Transverse colon (tissue), 4 donors: ENCODE data around the gene POLR3C. TPM values are rescaled to one million over a fixed set of nuclear protein-coding genes. Genes with fewer than 3 reads are reported as not detected.

Experiments used
- DNase-seq: peaks from one replicate; pipeline ENCODE4 v3.0.0-alpha.2; 2019
- H3K27ac ChIP-seq, 4 donors: fragments of 200-600 bp; sonication (generic); 2 replicates each; pipeline ENCODE4 v1.5.1; 2016 to 2018; ENCODE audit warnings: inconsistent platforms in 4 of 4
- H3K27me3 ChIP-seq: fragments of 200-600 bp; sonication (generic); 2 replicates; pipeline ENCODE4 v1.5.1; 2017; ENCODE audit warnings: inconsistent platforms
- H3K36me3 ChIP-seq, 4 donors: fragments of 200-600 bp; sonication (generic); 2 replicates each; pipeline ENCODE4 v1.5.1; 2017 to 2019; ENCODE audit warnings: inconsistent platforms in 4 of 4
- H3K4me1 ChIP-seq, 4 donors: fragments of 200-600 bp; sonication (generic); 2 replicates each; pipeline ENCODE4 v1.5.1; 2017 to 2020; ENCODE audit warnings: inconsistent platforms in 4 of 4
- H3K4me3 ChIP-seq, 4 donors: fragments of 200-600 bp; sonication (generic); 1 replicate in 1 of 4; 2 replicates in 3 of 4; pipeline versions ENCODE4 v1.5.1 to v1.6.1; 2017 to 2019; ENCODE audit warnings: inconsistent platforms in 4 of 4
- H3K9me3 ChIP-seq, 2 donors: fragments of 200-600 bp; sonication (generic); 2 replicates each; pipeline ENCODE4 v1.5.1; 2017 to 2019; ENCODE audit warnings: inconsistent platforms in 2 of 2
- EP300 ChIP-seq: sonication (generic); formaldehyde crosslinking; IDR thresholded peaks from one replicate; pipeline ENCODE4 v1.6.1; 2017; ENCODE audit warnings: antibody characterized with exemption, low read depth
- POLR2A ChIP-seq: fragments of 450-650 bp; IDR thresholded peaks from one replicate; pipeline ENCODE4 v1.6.1; 2016; ENCODE audit warnings: antibody characterized with exemption, mild to moderate bottlenecking, moderate library complexity
- POLR2AphosphoS5 ChIP-seq, 3 donors: sonication (generic); formaldehyde crosslinking; IDR thresholded peaks; one replicate each; pipeline ENCODE4 v1.6.1; 2016; ENCODE audit warnings: antibody characterized with exemption in 3 of 3
- WGBS, 2 donors: methylation state at CpG; one replicate each; pipeline ENCODE4 v1.1.5; 2018; ENCODE audit warnings: low coverage in 1 of 2; 5-methylcytosine and 5-hydroxymethylcytosine counted together
- in situ Hi-C, 4 donors: fragments of 200-750 bp; cut with MboI; loops; one replicate each; pipeline versions ENCODE4 v1.15.0 to v1.15.1; 2017; ENCODE audit warnings: low sequenced_read_pairs in 3 of 4, low pct_ligation_motif_present in 1 of 4, low pct_unique_long_range_greater_than_20kb in 1 of 4
- intact Hi-C: fragments of 100-400 bp; cut with DNase I; formaldehyde crosslinking; loops from one replicate; pipeline ENCODE4 v1.15.1; 2023; ENCODE audit warnings: low total_unique reads
- total RNA-seq, 4 donors: library from RNA; depleted of rRNA; stranded (reverse); fragments of >200 nt; gene quantifications; one replicate each; pipeline ENCODE4 v1.1.0, GENCODE V29; 2016
- TF ChIP-seq, protein P1 (sequence below), 5 experiments: fragments of 200-600 bp in 3 of 5; fragments of 450-650 bp in 2 of 5; sonication (generic) in 3 of 5; IDR thresholded peaks; 1 replicate in 2 of 5; 2 replicates in 3 of 5; pipeline ENCODE4 v1.5.1; 2016 to 2017; ENCODE audit warnings: antibody characterized with exemption in 5 of 5, inconsistent platforms in 3 of 5, mild to moderate bottlenecking in 2 of 5, moderate library complexity in 1 of 5

Gene POLR3C
- total RNA-seq, 4 donors from 2014 or later = 13.1 to 77.2 (median 29.0) TPM

DNA sequence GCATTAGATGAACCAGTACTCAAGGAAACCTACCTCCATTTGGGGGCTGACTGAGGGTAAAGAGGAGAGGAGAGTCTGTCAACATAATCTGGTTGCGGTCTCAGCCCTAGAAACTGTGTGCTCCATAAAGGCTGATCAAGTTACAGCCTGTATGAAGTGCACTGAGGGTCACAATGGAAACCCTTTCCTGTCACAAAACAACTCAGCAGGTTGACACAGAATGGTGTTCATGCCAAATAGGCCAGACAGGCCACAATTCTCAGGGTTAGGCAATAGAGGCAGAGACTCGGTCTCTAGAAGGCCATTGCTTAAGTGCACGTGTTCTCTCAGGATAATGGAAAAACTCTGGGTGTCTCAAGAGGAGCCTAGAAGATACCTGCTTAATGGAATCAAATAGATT lies 65.7 kb downstream of the POLR3C start:
- TF ChIP-seq, protein P1, sequence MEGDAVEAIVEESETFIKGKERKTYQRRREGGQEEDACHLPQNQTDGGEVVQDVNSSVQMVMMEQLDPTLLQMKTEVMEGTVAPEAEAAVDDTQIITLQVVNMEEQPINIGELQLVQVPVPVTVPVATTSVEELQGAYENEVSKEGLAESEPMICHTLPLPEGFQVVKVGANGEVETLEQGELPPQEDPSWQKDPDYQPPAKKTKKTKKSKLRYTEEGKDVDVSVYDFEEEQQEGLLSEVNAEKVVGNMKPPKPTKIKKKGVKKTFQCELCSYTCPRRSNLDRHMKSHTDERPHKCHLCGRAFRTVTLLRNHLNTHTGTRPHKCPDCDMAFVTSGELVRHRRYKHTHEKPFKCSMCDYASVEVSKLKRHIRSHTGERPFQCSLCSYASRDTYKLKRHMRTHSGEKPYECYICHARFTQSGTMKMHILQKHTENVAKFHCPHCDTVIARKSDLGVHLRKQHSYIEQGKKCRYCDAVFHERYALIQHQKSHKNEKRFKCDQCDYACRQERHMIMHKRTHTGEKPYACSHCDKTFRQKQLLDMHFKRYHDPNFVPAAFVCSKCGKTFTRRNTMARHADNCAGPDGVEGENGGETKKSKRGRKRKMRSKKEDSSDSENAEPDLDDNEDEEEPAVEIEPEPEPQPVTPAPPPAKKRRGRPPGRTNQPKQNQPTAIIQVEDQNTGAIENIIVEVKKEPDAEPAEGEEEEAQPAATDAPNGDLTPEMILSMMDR (IDR thresholded peaks at IDR 0.05) = no peak
- TF ChIP-seq POLR2AphosphoS5 (IDR thresholded peaks at IDR 0.05) (no peak), EP300 (no peak), POLR2A (no peak)
- no peak overlapping the region for H3K27ac ChIP-seq
- 91 to 100% methylated on average over 2 to 3 of the region's 3 CpGs for WGBS, 2 donors
- H3K4me3 ChIP-seq = no peak overlapping the region
- DNase-seq = no peak
- H3K36me3 ChIP-seq = no peaks in the 10 kb centered on the region
- in situ Hi-C loops (loop anchor here in 1 of 4 donors (25.0 kb wide), 1 partner anchor 123 kb away; the partner anchor contains the start of gene HJV), intact Hi-C loops (loop anchor here (5.0 kb wide), 1 partner anchor 123 kb away; no protein-coding TSS in a partner anchor)
- H3K27me3 ChIP-seq = peaks cover 8% of the 10 kb centered on the region
- H3K9me3 ChIP-seq = no peaks in the 10 kb centered on the region
- H3K4me1 ChIP-seq = peaks cover 14 to 37% (median 25%) of the 10 kb centered on the region in 4 donors

DNA sequence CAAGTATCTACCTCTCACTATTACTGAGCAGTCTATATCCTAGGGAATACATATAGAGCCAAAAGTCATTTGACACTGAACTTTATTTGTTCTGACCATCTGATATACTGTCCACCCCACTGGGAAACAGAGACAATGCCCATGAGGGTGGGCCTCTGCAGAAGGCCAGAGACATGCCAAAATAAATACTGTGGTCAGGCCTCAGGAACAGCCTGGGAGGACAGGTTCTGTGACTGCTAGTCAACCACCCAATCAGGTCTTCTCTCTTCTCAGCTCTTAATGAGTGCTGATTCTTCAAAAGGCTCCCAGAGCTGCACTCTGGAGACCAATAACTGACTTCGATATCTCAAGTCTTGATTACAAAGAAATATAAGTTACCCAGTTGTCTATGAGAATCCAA lies 67.1 kb downstream of the POLR3C start:
- Histone ChIP-seq H3K27me3 (no peaks in the 10 kb centered on the region), H3K36me3 (no peaks in the 10 kb centered on the region), H3K27ac (peak overlapping the region; percentile 81 to 83 (median 81)), H3K9me3 (no peaks in the 10 kb centered on the region), H3K4me3 (no peak overlapping the region), H3K4me1 (peaks cover 14 to 27% (median 20%) of the 10 kb centered on the region in 4 donors)
- intact Hi-C loops = no loop called here
- DNase-seq = no peak
- TF ChIP-seq, protein P1 (IDR thresholded peaks at IDR 0.05) = no peak
- no peak for TF ChIP-seq POLR2AphosphoS5 (IDR thresholded peaks at IDR 0.05)
- TF ChIP-seq EP300 = no peak
- TF ChIP-seq POLR2A = no peak
- 17 to 62% methylated on average over 1 of the region's 1 CpG for WGBS, 2 donors
- in situ Hi-C loops = loop anchor here in 1 of 4 donors (25.0 kb wide), 1 partner anchor 121 kb away; the partner anchor contains the start of gene HJV

DNA sequence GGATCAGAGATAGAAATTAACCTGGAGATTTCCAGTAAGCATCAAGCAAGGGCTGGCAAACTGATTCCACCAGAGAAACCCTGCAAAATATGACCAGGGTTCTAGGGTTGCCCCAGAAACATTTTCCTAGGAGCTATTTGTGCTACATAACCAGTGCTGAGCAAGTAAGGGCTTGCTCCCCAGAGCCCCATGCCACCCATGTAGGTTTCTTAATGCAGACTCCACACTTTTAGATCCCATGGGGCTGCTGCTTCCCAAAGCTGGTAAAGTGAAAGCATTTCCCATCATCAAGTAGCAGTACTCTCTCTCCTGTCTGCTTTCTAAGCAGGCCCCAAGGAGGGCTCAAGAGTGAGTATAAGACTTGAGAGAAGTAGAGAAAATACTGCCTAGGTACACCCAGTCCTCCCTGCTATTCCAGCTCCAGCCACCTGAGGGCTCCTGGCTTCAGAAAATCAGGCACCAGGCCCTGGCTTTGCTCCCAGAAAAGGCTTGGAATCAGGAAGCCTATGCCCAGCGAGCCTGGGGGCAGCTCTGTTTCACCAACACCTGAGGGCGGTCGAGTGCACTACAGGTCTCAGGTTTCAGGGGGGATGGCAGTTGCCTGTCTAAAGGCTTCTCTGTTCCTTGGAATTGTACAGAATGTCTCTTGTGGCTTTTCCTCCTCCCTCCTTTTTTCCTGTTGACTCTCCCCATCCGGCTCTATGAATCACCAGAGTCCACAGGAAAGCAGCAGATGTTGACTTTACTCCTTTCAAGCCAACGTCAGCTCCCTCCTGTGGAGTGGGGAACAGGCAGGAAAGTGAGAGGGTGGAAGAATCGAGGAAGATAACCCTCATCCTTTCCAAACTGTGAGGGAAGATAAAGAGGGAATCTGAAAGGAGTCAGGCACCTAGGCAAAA lies 67.8 kb downstream of the POLR3C start:
- TF ChIP-seq POLR2AphosphoS5 (IDR thresholded peaks at IDR 0.05) = peak in 1 of 3 donors; percentile 74
- TF ChIP-seq POLR2A = peak; percentile 27
- TF ChIP-seq EP300 = no peak
- TF ChIP-seq, protein P1 (IDR thresholded peaks at IDR 0.05) = peak; percentile 91 to 98 (median 93)
- 8% methylated on average over 6 of the region's 6 CpGs; no CpG with 5 or more reads in 1 of the 2 donors for WGBS, 2 donors
- H3K9me3 ChIP-seq = no peaks in the 10 kb centered on the region
- in situ Hi-C loops = loop anchor here in 1 of 4 donors (25.0 kb wide), 1 partner anchor 120 kb away; the partner anchor contains the start of gene HJV
- H3K4me3 ChIP-seq = peak overlapping the region in 1 of 4 donors; percentile 4
- no peaks in the 10 kb centered on the region for H3K36me3 ChIP-seq
- intact Hi-C loops = no loop called here
- peak overlapping the region; percentile 81 to 83 (median 81) for H3K27ac ChIP-seq
- peak; percentile 94 for DNase-seq
- peaks cover 14 to 24% (median 19%) of the 10 kb centered on the region in 4 donors for H3K4me1 ChIP-seq
- H3K27me3 ChIP-seq = no peaks in the 10 kb centered on the region

DNA sequence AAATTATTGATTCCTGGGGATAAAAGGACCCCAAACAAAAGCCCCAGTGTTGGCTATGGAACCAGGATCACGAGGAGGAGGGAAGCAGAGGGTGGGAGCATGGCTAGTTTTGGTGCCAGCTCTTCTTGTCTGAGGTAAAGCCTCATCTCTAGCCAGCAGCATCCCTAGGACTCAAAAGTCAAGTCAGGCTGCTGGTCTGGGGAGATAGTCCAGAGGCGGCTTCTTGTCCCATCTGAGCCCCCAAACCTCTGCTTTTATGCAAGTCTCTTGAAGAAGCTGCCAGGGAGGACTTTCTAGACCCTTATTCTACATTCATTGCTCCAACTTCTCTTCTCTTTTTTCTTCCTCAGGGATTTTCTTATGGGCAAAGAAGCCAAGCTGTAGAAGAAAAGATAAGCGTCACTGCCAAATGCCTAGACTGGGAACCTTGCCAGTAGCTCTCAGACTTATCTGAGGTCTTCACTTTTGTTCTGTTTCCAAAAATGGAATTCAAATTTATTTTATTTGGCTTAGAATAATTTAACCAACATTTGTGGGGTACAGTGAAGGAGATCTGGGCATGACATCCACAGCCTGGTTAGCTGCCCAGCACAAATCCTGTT lies 68.6 kb downstream of the POLR3C start:
- intact Hi-C loops (no loop called here), in situ Hi-C loops (loop anchor here in 1 of 4 donors (25.0 kb wide), 1 partner anchor 120 kb away; the partner anchor contains the start of gene HJV)
- Histone ChIP-seq H3K27me3 (no peaks in the 10 kb centered on the region), H3K9me3 (no peaks in the 10 kb centered on the region), H3K4me3 (peak overlapping the region in 1 of 4 donors; percentile 4), H3K36me3 (no peaks in the 10 kb centered on the region), H3K27ac (peak overlapping the region; percentile 81 to 83 (median 81)), H3K4me1 (peaks cover 14 to 24% (median 19%) of the 10 kb centered on the region in 4 donors)
- WGBS, 2 donors = 63 to 100% methylated on average over 1 to 3 of the region's 3 CpGs
- TF ChIP-seq, protein P1 (IDR thresholded peaks at IDR 0.05) = no peak
- no peak for TF ChIP-seq POLR2AphosphoS5 (IDR thresholded peaks at IDR 0.05)
- no peak for TF ChIP-seq EP300
- TF ChIP-seq POLR2A = no peak
- DNase-seq = no peak
